Measurements from ENCODE around the gene MBNL1. TPM values are rescaled to one million over a fixed set of nuclear protein-coding genes. Genes with fewer than 3 reads are reported as not detected.
A peak's percentile ranks its signal among the peaks of the same experiment; 100 is the strongest.

The MBNL1 gene
- total and polyA plus RNA-seq, 7 experiments from 2014 or later: 371 to 675 (median 497) TPM

DNA sequence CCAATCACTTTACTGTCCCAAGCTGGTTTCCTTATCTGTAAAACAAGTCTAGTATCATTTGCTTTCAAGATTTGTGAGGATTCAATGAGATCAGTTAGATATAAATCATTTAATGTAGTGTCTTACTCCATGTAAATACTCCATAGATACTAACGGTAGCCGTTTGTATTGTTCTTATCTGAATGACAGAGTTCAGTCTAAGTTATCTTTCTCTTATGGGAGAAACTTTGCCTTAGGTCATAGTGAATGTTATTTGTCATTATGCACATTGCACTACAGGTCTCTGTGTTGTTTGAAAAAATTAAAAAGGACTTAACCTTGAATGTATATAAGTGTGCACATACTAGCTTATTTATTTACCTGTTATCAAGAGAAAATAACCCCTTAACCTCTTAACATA is 44.7 kb downstream of the MBNL1 start:
- H3K4me3 ChIP-seq (ENCODE audit: low read length): no peak overlapping the region
- peaks cover 41 to 89% (median 81%) of the 10 kb centered on the region in 7 donors for H3K4me1 Mint-ChIP-seq

DNA sequence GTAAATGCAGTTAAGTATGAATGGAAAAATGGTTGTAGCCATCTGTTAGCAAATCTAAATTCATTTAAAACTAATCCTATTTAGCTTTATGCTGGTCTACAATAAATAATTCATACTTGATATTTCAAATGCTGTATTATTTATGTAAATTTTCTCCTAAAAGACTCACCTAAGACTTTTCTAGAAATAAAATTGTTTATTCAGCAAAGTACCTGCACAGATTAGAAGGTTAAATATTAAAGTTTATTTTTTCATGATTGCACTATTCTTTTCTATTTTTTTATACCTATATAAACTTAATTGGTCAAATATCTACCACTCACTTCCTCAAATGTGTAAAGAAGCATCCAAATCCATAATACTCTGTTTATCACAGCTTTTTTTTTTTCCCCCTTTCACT is 45.2 kb downstream of the MBNL1 start:
- H3K27ac ChIP-seq (ENCODE audit: low read depth, low read length): no peak overlapping the region

More for the DNA sequence above, 44.7 kb downstream of the MBNL1 start:
- Mint-ChIP-seq H3K9me3 (no peaks in the 10 kb centered on the region), H3K4me3 (peak overlapping the region in 8 of 10 donors; percentile 23 to 69 (median 46)), H3K36me3 (peaks cover 0 to 38% (median 24%) of the 10 kb centered on the region in 5 donors), H3K27me3 (no peaks in the 10 kb centered on the region), H3K27ac (peak overlapping the region in 6 of 9 donors; percentile 53 to 76 (median 66))
- ChIA-PET CTCF (no interaction called here), POLR2A (interaction anchor here (0.7 kb wide), 1 partner anchor 105 kb away, joined by 3 read pairs; no protein-coding TSS in a partner anchor)
- Histone ChIP-seq H3K4me1 (ENCODE audit: control insufficient read depth in 2 of 2, insufficient read depth in 2 of 2, low read length in 2 of 2) (peaks cover 47 to 51% of the 10 kb centered on the region in 2 donors), H3K36me3 (ENCODE audit: control insufficient read depth in 2 of 3, insufficient read depth in 3 of 3, low read length in 3 of 3) (peaks cover 0 to 7% (median 4%) of the 10 kb centered on the region in 3 experiments), H3K9me3 (ENCODE audit: control insufficient read depth in 2 of 3, low read length in 3 of 3) (no peaks in the 10 kb centered on the region), H3K27me3 (ENCODE audit: control insufficient read depth in 2 of 2, insufficient read depth in 2 of 2, low read length in 2 of 2) (no peaks in the 10 kb centered on the region), H3K27ac (ENCODE audit: low read depth, low read length) (no peak overlapping the region)
- no peak for DNase-seq
- no peak for ATAC-seq
- intact Hi-C loops (cut with micrococcal nuclease): loop anchor here in 1 of 2 donors (1.0 kb wide), 2 partner anchors 8 kb away; no protein-coding TSS in a partner anchor

DNA sequence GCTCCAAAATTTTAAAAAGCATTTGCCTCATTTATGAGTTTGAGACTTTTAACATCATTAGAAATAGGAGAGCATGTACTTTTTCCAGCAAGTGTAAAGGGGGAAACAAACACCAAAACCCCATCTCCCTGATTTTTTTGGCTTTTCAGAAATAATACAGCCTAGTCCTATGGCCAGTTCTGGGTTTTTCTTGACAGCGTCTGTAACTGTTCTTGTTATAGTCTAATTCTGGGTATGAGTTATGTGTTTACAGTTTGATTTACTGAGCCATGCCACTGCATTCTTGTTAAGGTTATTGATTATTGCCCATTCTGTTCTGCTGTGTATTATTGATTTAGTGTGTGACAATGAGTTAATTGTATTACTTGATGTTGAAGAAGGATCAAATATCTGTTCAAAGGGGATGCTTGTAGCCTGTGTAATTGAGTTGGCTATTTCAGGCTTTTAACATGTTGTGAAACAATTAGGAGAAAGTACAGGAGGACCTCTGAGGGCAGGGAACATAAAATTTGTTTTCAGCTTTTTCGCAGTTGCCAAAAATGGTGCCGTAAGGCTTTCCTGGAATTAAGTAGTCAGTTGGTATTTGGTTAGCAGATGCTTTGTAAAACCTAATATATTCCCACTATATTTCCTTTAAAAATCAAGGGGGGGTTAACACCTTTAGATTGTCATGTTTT is 46.1 kb downstream of the MBNL1 start:
- peaks cover 38 to 47% of the 10 kb centered on the region in 2 donors for H3K4me1 ChIP-seq (ENCODE audit: control insufficient read depth in 2 of 2, insufficient read depth in 2 of 2, low read length in 2 of 2)
- no peak for ATAC-seq

More for the DNA sequence above, 45.2 kb downstream of the MBNL1 start:
- Histone ChIP-seq H3K27me3 (ENCODE audit: control insufficient read depth in 2 of 2, insufficient read depth in 2 of 2, low read length in 2 of 2) (no peaks in the 10 kb centered on the region), H3K9me3 (ENCODE audit: control insufficient read depth in 2 of 3, low read length in 3 of 3) (no peaks in the 10 kb centered on the region), H3K36me3 (ENCODE audit: control insufficient read depth in 2 of 3, insufficient read depth in 3 of 3, low read length in 3 of 3) (peaks cover 0 to 7% (median 4%) of the 10 kb centered on the region in 3 experiments), H3K4me3 (ENCODE audit: low read length) (no peak overlapping the region), H3K4me1 (ENCODE audit: control insufficient read depth in 2 of 2, insufficient read depth in 2 of 2, low read length in 2 of 2) (peaks cover 42 to 46% of the 10 kb centered on the region in 2 donors)
- ATAC-seq (no peak), DNase-seq (no peak)
- Mint-ChIP-seq H3K9me3 (no peaks in the 10 kb centered on the region), H3K36me3 (peaks cover 0 to 34% (median 24%) of the 10 kb centered on the region in 5 donors), H3K27ac (peak overlapping the region in 5 of 9 donors; percentile 51 to 88 (median 53)), H3K4me1 (peaks cover 41 to 89% (median 81%) of the 10 kb centered on the region in 7 donors), H3K27me3 (no peaks in the 10 kb centered on the region), H3K4me3 (peak overlapping the region in 9 of 10 donors; percentile 23 to 80 (median 57))
- ChIA-PET CTCF (no interaction called here), POLR2A (interaction anchor here (0.6 to 1.6 kb wide), 3 partner anchors 9 to 153 kb away, joined by 3 to 5 read pairs (median 3); no protein-coding TSS in a partner anchor)
- intact Hi-C loops (cut with micrococcal nuclease): loop anchor here in 1 of 2 donors (1.0 kb wide), 2 partner anchors 7 to 9 kb away; no protein-coding TSS in a partner anchor

DNA sequence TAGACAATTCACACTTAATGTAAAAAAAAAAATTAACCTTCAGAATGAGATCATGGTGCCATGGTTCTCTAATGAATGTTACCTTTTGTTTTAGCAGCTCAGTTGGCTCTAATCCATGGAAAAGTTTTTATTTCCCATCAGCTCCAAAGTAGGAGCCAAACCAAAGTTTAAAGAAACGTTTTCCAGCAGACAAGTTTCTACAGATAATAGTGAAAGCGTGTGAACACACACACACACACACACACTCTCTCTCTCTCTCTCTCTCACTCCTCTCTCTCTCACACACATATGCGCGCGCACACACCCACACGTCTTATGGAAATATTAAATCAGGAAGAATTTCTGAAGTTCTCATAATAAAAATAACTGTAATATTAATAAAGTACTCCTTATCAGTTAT is 46.9 kb downstream of the MBNL1 start:
- Mint-ChIP-seq H3K27me3 (no peaks in the 10 kb centered on the region), H3K36me3 (peaks cover 0 to 40% (median 22%) of the 10 kb centered on the region in 5 donors), H3K27ac (peak overlapping the region in 7 of 9 donors; percentile 25 to 90 (median 48)), H3K4me3 (peak overlapping the region in 9 of 10 donors; percentile 6 to 80 (median 58)), H3K4me1 (peaks cover 50 to 91% (median 84%) of the 10 kb centered on the region in 7 donors), H3K9me3 (no peaks in the 10 kb centered on the region)
- Histone ChIP-seq H3K4me3 (ENCODE audit: low read length) (no peak overlapping the region), H3K27ac (ENCODE audit: low read depth, low read length) (peak overlapping the region; percentile 21), H3K4me1 (ENCODE audit: control insufficient read depth in 2 of 2, insufficient read depth in 2 of 2, low read length in 2 of 2) (peaks cover 40 to 47% of the 10 kb centered on the region in 2 donors), H3K9me3 (ENCODE audit: control insufficient read depth in 2 of 3, low read length in 3 of 3) (no peaks in the 10 kb centered on the region), H3K36me3 (ENCODE audit: control insufficient read depth in 2 of 3, insufficient read depth in 3 of 3, low read length in 3 of 3) (peaks cover 0 to 7% (median 4%) of the 10 kb centered on the region in 3 experiments), H3K27me3 (ENCODE audit: control insufficient read depth in 2 of 2, insufficient read depth in 2 of 2, low read length in 2 of 2) (no peaks in the 10 kb centered on the region)
- CTCF ChIA-PET: interaction anchor here (0.6 to 1.2 kb wide), 2 partner anchors 14 to 92 kb away, joined by 3 to 4 read pairs; no protein-coding TSS in a partner anchor
- intact Hi-C loops (cut with micrococcal nuclease): loop anchor here in 1 of 2 donors (1.0 kb wide), 1 partner anchor 9 kb away; no protein-coding TSS in a partner anchor
- POLR2A ChIA-PET: interaction anchor here (0.7 to 1.6 kb wide), 3 partner anchors 11 to 130 kb away, joined by 3 to 5 read pairs (median 3); no protein-coding TSS in a partner anchor
- no peak for DNase-seq
- ATAC-seq: no peak

More for the DNA sequence above, 46.1 kb downstream of the MBNL1 start:
- Histone ChIP-seq H3K9me3 (ENCODE audit: control insufficient read depth in 2 of 3, low read length in 3 of 3) (no peaks in the 10 kb centered on the region), H3K4me3 (ENCODE audit: low read length) (no peak overlapping the region), H3K36me3 (ENCODE audit: control insufficient read depth in 2 of 3, insufficient read depth in 3 of 3, low read length in 3 of 3) (peaks cover 0 to 7% (median 4%) of the 10 kb centered on the region in 3 experiments), H3K27ac (ENCODE audit: low read depth, low read length) (peak overlapping the region; percentile 21), H3K27me3 (ENCODE audit: control insufficient read depth in 2 of 2, insufficient read depth in 2 of 2, low read length in 2 of 2) (no peaks in the 10 kb centered on the region)
- no peak for DNase-seq
- H3K27ac Mint-ChIP-seq: peak overlapping the region in 7 of 9 donors; percentile 26 to 89 (median 51)
- no peaks in the 10 kb centered on the region for H3K9me3 Mint-ChIP-seq
- H3K36me3 Mint-ChIP-seq: peaks cover 0 to 36% (median 24%) of the 10 kb centered on the region in 5 donors
- H3K27me3 Mint-ChIP-seq: no peaks in the 10 kb centered on the region
- intact Hi-C loops (cut with micrococcal nuclease): no loop called here
- peak overlapping the region; percentile 1 to 80 (median 55) for H3K4me3 Mint-ChIP-seq
- ChIA-PET CTCF (interaction anchor here (0.6 kb wide), 1 partner anchor 92 kb away, joined by 4 read pairs; no protein-coding TSS in a partner anchor), POLR2A (interaction anchor here (0.6 to 1.6 kb wide), 4 partner anchors 10 to 152 kb away, joined by 3 to 5 read pairs (median 3); no protein-coding TSS in a partner anchor)
- H3K4me1 Mint-ChIP-seq: peaks cover 44 to 89% (median 81%) of the 10 kb centered on the region in 7 donors

DNA sequence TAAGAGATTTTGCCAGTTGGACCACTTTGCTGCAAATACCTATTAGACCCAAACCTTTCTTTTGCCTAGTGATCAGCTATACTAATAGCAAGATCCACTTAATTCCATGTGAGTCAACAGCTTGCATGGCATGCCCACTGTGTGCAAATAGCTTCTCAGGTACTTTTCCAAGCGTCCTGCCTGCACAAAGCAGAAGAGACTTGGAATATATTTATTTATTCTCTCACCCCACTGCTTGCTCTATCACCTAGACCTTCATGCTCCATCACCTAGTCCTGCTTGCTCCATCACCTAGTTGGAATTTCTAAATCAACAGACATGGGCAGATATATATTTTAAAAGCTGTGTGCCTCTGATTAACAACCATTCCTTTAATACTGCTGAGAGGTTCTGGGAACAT is 47.6 kb downstream of the MBNL1 start:
- Histone ChIP-seq H3K27ac (ENCODE audit: low read depth, low read length) (peak overlapping the region; percentile 15), H3K27me3 (ENCODE audit: control insufficient read depth in 2 of 2, insufficient read depth in 2 of 2, low read length in 2 of 2) (no peaks in the 10 kb centered on the region), H3K4me1 (ENCODE audit: control insufficient read depth in 2 of 2, insufficient read depth in 2 of 2, low read length in 2 of 2) (peaks cover 47 to 54% of the 10 kb centered on the region in 2 donors), H3K9me3 (ENCODE audit: control insufficient read depth in 2 of 3, low read length in 3 of 3) (no peaks in the 10 kb centered on the region), H3K36me3 (ENCODE audit: control insufficient read depth in 2 of 3, insufficient read depth in 3 of 3, low read length in 3 of 3) (peaks cover 0 to 7% (median 4%) of the 10 kb centered on the region in 3 experiments), H3K4me3 (ENCODE audit: low read length) (no peak overlapping the region)
- ChIA-PET POLR2A (interaction anchor here (1.1 kb wide), 1 partner anchor 13 kb away, joined by 3 read pairs; no protein-coding TSS in a partner anchor), CTCF (interaction anchor here (1.2 kb wide), 1 partner anchor 13 kb away, joined by 3 read pairs; no protein-coding TSS in a partner anchor)
- peaks cover 55 to 95% (median 88%) of the 10 kb centered on the region in 7 donors for H3K4me1 Mint-ChIP-seq
- peak overlapping the region in 8 of 9 donors; percentile 32 to 90 (median 64) for H3K27ac Mint-ChIP-seq
- no peaks in the 10 kb centered on the region for H3K27me3 Mint-ChIP-seq
- peak overlapping the region in 7 of 10 donors; percentile 53 to 80 (median 58) for H3K4me3 Mint-ChIP-seq
- DNase-seq (no peak), ATAC-seq (no peak)
- intact Hi-C loops (cut with micrococcal nuclease): loop anchor here in 1 of 2 donors (1.0 kb wide), 1 partner anchor 8 kb away; no protein-coding TSS in a partner anchor
- peaks cover 0 to 40% (median 20%) of the 10 kb centered on the region in 5 donors for H3K36me3 Mint-ChIP-seq
- H3K9me3 Mint-ChIP-seq: no peaks in the 10 kb centered on the region

DNA sequence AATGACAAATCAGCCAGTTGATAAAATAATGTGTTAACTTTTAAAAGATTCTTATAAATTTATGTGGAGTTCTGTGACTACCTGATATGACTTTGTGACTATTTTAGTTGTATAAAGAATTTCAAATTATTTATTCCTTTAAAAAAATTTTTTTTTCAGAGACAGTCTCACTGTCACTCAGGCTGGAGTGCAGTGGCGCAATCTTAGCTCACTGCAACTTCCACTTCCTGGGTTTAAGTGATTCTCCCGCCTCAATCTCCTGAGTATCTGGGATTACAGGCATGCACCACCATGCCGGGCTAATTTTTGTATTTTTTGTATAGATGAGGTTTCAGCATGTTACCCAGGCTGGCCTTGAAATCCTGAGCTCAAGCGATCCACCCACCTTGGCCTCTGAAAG is 48.5 kb downstream of the MBNL1 start:
- H3K9me3 Mint-ChIP-seq: no peaks in the 10 kb centered on the region
- peaks cover 52 to 61% of the 10 kb centered on the region in 2 donors for H3K4me1 ChIP-seq (ENCODE audit: control insufficient read depth in 2 of 2, insufficient read depth in 2 of 2, low read length in 2 of 2)
- peaks cover 0 to 4% (median 3%) of the 10 kb centered on the region in 3 experiments for H3K36me3 ChIP-seq (ENCODE audit: control insufficient read depth in 2 of 3, insufficient read depth in 3 of 3, low read length in 3 of 3)
- peak overlapping the region in 8 of 10 donors; percentile 5 to 64 (median 48) for H3K4me3 Mint-ChIP-seq
- intact Hi-C loops (cut with micrococcal nuclease): no loop called here
- CTCF ChIA-PET: no interaction called here
- H3K4me1 Mint-ChIP-seq: peaks cover 61 to 100% (median 97%) of the 10 kb centered on the region in 7 donors
- no peak overlapping the region for H3K4me3 ChIP-seq (ENCODE audit: low read length)
- H3K27ac Mint-ChIP-seq: peak overlapping the region in 6 of 9 donors; percentile 48 to 80 (median 62)
- H3K9me3 ChIP-seq (ENCODE audit: control insufficient read depth in 2 of 3, low read length in 3 of 3): no peaks in the 10 kb centered on the region
- POLR2A ChIA-PET: interaction anchor here (0.6 to 1.1 kb wide), 4 partner anchors 14 to 123 kb away, joined by 3 to 5 read pairs (median 3); no protein-coding TSS in a partner anchor
- no peaks in the 10 kb centered on the region for H3K27me3 ChIP-seq (ENCODE audit: control insufficient read depth in 2 of 2, insufficient read depth in 2 of 2, low read length in 2 of 2)
- peak overlapping the region; percentile 15 for H3K27ac ChIP-seq (ENCODE audit: low read depth, low read length)
- ATAC-seq (no peak), DNase-seq (no peak)
- no peaks in the 10 kb centered on the region for H3K27me3 Mint-ChIP-seq
- peaks cover 0 to 38% (median 20%) of the 10 kb centered on the region in 5 donors for H3K36me3 Mint-ChIP-seq

All from naive thymus-derived CD4-positive, alpha-beta T cell (primary cell).